HG03469 (cell line): ENCODE data around the gene ZNF595.
A peak's percentile ranks its signal among the peaks of the same experiment; 100 is the strongest.
"Not testable (repeated sequence)": the region's sequence is repeated elsewhere in the genome, so short reads cannot be mapped to it uniquely, and the experiment has no call there.

Experiments used
- ATAC-seq: cut with Tn5 transposase; IDR thresholded peaks from one replicate; pipeline ENCODE4 v1.9.1; 2021; ENCODE audit warnings: mild to moderate bottlenecking, moderate library complexity, moderate number of reproducible peaks; ENCODE audit not compliant: unreplicated experiment

ZNF595 gene

DNA sequence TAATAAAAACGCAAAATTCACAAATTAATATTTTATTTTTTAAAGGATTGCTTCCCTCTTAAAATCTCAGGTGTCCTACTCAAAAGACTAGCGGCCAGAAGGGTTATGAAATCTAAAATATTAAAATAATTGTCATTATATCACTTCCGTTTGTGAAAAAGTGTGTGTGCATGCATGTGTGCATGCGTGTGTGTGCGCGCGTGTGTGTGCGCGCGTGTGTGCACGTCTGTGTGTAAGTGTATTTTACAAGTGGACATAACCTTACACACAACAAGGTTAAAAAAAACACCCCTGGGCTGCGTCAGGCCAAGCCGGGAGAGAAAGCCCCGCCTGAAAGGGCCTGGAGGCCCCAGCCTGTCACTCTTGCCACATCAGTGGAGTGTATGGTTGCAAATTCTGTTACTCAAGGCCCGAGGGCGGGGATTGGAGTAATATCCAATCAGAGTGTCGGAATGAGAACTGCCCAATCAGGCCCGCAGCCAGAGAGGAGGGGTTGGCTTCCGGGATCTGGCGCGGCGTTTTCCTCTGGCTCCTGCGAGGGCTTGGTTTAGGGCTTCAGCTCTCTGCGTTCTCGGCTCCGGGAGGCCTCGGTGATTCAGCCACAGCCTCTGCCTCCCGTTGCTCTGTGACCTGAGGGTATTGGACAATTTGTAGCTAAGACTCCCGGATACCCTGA, at the start of gene ZNF595:
Gene ZNF595, plus strand, starts transcription at position 518 of the 676 bp plus-strand sequence. CDS start 168 bp downstream, outside the sequence.
- not testable (repeated sequence) for ATAC-seq

GRCh38 chr4:9937-10870, 42.9 kb upstream of the ZNF595 start:
- ATAC-seq, result not testable (repeated sequence)

DNA sequence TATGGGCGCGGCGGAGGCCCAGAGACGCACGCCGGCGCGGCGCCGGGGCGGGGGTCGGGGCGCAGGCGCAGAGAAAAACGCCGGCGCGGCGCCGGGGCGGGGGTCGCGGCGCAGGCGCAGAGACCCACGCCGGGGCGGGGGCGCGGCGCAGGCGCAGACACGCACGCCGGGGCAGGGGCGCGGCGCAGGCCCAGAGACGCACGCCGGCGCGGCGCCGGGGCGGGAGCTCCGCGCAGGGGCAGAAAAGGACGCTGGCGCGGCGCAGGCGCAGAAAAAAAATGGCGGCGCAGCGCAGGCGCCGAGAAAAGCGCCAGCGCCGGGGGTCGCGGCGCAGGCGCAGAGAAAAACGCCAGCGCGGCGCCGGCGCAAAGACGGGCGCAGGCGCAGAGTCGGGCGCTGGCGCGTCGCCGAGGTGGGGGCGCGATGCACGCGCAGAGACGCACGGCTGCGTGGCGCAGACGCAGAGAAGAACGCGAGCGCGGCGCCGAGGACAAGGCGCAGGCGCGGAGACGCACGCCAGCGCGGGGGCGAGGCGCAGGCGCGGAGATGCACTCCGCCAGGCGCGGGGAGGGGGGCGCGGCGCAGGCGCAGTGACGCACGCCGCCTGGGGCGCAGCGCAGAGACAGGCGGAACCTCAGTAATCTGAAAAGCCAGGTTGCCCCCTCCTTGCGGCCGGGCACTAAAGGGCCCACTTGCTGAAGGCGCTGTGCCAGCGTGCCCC, 41.9 kb upstream of the ZNF595 start:
- not testable (repeated sequence) for ATAC-seq

GRCh38 chr4:11816-12417, 41.2 kb upstream of the ZNF595 start:
- peak; percentile 68 for ATAC-seq

DNA sequence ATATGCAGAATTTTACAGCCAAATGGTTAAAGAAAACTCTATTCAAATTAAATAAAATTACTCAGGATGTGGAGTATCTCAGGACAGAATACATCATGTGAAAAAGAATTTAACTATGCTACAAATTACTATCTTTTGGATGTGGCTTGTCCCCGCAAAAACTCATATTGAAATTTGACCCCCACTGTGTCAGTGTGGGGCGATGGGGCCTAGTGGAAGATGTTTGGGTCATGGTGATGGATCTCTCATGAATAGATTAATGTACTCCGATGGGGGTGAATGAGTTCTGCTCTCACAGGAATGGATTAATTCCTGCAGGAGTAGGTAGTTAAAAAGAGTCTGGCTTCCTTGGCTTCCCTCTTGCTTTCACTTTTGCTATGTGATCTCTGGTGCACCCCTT, 35.0 kb upstream of the ZNF595 start:
- ATAC-seq, result not testable (repeated sequence)

DNA sequence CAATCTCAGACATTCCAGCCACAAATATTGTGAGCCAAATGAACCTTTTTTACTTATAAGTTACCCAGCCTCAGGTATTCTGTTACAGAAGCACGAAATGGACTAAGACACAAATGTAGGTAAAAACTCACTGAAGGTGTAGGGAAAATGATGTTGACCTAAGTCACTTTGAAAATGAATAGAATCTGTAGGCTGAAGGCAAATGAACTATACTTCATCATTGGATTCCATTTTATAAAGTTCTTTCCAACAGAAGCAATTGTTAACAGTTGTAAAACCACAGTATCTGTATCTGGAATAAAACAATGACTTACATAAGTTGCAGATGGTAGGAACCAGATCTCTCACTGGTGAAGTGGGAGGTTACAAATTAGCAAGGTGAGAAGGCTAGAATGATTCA, 34.5 kb upstream of the ZNF595 start:
- ATAC-seq, result not testable (repeated sequence)

- ATAC-seq, result not testable (repeated sequence)
These were observed 30.2 kb upstream of the ZNF595 start for GRCh38 chr4:22882-23281.

GRCh38 chr4:24359-24758, 28.8 kb upstream of the ZNF595 start:
- not testable (repeated sequence) for ATAC-seq

DNA sequence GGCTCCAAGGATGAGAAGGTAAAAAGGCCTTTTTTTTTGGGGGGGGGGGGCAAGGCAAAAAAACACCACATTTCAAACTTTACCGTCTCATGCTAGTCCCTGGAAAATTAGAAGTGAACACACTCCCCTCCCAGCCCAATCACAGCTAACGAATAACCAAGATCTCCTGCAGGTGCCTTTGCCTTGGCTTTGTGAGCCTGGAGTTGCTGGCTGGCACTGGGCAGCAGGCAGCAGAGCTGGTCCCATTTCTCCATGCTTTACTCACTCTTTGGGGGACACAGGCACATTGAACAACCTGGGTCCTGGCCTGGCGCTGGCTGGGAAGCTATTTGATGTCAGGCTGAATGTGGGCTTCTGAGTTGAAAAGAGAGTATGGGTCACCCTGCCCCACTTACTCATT, 25.6 kb upstream of the ZNF595 start:
- ATAC-seq, result not testable (repeated sequence)

- not testable (repeated sequence) for ATAC-seq
These were observed 24.2 kb upstream of the ZNF595 start for GRCh38 chr4:28767-29542.

DNA sequence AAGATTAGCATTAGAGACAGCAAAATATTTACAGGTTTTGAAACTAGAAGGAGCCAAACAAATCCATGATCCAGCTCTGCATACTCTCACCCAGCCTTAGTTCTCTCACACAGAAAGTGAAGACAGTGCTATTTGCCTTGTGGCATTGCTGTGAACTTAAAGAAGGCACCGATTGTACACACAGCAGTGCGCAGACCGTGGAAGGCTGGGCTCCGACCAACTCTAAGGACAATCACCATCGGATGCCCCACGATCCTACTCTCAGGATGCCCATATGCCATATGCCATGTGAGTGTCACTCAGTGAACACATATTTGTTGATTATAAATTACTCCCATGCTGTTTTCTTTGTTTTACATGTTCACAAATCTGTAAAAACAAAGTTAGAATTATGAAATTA, 19.8 kb upstream of the ZNF595 start:
- ATAC-seq, result not testable (repeated sequence)

DNA sequence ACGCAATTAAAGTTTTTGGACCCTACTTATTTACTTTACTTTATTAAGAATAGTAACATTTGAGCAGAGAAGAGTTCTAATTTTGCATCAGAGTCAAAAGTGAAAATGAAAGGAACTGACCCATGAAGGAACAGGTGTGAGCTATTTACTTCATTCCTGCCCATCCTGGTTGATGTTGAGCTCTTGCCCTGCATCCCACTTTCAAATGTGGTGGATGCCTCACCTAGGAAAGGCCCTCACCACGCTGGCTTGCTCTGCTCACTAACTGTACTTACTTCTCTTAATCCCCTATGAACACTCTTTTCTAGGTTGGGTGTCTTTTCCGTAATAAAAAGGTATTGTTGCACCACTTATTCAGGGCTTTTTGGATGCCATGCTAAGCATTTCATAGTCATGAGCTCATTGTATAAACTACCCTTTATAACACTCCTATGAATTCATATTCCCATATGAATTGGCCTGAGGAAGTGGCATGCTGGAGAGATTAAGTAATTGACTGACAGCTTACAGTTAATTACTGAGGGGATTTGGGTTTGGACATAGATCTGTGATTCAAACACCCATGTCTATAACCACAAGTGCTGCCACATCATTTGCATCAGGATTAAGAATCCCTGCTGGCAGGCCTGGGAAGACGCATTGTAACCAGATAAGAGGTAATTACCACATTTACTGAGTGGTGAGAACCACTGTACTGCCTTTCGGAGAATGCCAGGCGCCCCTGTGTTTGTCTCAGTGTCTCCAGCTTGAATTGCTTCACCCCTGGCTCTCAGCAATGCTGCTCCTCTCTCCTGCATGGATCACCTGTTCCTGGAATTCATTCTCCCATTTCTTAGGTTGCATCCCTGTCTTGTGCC, 16.3 kb upstream of the ZNF595 start:
- ATAC-seq, result not testable (repeated sequence)

DNA sequence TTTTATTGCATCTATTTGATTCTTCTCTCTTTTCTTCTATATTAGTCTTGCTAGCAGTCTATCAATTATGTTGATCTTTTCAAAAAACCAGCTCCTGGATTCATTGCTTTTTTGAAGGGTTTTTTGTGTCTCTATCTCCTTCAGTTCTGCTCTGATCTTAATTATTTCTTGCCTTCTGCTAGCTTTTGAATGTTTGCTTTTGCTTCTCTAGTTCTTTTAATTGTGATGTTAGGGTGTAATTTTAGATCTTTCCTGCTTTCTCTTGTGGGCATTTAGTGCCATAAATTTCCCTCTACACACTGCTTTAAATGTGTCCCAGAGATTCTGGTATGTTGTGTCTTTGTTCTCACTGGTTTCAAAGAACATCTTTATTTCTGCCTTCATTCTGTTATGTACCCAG, 14.9 kb upstream of the ZNF595 start:
- not testable (repeated sequence) for ATAC-seq

- ATAC-seq, result not testable (repeated sequence)
These were observed 9.7 kb upstream of the ZNF595 start for GRCh38 chr4:43375-43774.

DNA sequence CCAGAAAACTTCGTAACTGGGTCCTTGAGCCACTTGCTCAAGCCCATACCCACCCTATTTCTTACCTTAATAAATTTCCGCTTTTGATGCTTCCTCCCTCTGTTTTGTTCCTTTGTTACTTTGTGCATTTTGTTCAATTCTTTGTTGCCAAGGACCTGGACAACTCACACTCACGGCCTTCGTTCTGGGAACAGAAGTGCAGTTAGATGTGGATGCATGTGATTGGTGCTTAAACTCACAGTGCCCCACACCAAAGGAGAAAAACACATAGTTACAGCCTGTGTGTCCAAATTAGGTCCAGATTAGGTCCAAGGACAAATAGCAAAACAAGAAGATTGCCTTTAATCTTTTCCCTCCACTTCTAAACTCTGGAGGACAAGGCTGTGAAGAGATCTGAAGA, 1.9 kb upstream of the ZNF595 start:
- ATAC-seq, result not testable (repeated sequence)

- ATAC-seq, result peak; percentile 61
These were observed 1.4 kb upstream of the ZNF595 start for GRCh38 chr4:51655-52277.

DNA sequence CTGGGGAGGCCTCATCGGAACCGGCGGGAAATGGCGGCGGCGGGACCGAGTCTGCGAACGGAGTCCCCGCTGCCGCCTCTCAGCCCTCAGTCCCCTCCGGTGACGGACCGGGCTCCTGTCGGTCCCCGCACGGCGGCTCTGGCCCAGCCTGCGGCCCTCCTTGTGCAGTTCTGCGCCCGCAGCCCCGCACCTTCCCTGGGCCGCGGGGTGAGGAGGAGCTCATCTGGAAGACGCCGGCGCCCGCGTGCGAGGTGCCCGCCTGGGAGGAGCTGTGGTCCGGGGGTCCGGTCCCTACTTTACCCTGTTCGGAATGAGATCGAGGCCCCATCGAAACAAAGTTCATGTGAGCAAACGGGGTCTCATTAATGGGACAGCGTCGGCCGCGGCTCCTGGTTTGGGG, 400 bp downstream of the ZNF595 start:
- not testable (repeated sequence) for ATAC-seq

DNA sequence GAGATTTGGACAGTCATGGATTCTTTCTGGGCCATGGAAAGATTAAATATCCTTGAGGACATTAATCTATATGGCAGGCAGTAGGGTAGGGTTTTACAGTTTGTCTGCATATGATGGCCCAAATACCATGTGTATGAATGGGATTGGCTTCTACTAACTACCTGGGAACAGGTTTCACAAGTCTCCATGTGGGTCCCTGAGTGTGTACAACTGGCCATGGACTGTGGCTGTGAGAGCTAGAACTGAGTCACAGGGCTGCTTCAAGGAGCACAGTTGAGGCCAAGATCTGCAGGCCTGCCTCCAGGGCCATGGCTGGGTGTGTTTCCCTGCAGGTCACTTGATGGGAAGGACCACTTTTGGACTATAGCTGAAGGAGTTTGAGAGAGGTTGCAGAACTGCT, 11.6 kb downstream of the ZNF595 start:
- not testable (repeated sequence) for ATAC-seq

- ATAC-seq, result no peak
These were observed 18.7 kb downstream of the ZNF595 start for GRCh38 chr4:71830-72229.
